ENCODE measurements around the gene MCHR2.
"Not testable (repeated sequence)": the region's sequence is repeated elsewhere in the genome, so short reads cannot be mapped to it uniquely, and the experiment has no call there.

Gene MCHR2, protein sequence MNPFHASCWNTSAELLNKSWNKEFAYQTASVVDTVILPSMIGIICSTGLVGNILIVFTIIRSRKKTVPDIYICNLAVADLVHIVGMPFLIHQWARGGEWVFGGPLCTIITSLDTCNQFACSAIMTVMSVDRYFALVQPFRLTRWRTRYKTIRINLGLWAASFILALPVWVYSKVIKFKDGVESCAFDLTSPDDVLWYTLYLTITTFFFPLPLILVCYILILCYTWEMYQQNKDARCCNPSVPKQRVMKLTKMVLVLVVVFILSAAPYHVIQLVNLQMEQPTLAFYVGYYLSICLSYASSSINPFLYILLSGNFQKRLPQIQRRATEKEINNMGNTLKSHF

DNA sequence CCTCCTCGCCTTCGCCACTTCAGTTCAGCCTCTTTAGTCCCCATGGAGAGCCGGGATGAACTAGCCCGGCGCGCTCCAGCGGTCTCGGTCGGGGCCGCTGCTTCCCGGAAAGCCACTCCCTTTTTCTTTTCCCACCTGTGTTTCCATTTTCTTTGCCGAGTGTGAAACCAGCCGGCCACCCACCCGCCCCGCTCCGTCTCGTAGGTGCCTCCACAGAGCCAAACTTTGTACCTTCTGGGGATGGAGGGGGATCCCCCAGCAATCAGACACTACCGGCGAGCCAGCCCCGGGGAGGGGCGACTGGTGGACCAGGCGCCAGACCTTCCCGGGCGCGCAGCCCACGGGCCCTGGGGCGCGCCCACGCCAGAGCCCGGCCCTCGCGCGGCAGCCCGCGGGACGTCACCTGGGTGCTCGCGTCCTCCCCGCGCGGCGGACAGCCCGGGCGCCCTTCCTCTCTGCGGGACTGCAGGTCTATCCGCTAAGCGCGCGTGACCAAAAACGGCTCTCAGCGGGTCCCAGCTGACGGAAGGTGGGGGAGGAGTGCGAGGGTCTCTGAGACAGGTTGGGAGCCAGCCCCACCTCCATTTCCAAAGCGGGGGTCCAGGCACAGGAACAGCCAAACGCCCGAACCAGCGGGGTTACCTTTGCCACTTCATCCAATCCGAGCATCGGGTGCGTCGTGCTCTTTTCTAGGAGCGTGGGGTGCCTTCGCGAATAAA lies at the start of gene MCHR2:
MCHR2 (minus strand) TSS at position 691 of the 719 bp plus-strand sequence. CDS start 38,076 bp downstream, outside the sequence.
- DNase-seq, result no peak

GRCh38 chr6:100038546-100038945 lies 44.5 kb upstream of the MCHR2 start:
- DNase-seq, result not testable (repeated sequence)

GRCh38 chr6:100035873-100036653 lies 42.0 kb upstream of the MCHR2 start:
- no peak for DNase-seq

DNA sequence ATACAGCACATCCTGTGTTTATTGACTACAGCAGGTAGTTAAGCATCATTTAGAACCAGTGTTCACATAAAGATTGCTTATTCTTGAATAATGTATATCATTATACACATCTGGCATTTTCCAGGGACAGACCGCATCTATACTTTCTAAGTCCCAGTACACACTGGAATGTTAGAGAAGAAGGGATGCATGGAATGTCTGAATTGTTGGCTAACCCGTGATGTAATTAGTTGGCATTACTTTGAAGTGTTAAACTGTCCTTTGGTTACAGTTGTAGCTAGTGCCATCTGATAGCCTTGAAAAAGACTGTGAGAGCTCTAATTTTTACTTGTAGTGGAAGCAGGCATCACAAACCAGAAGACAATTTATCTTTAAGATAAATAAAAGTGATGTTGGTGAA lies 29.8 kb upstream of the MCHR2 start:
- no peak for DNase-seq

DNA sequence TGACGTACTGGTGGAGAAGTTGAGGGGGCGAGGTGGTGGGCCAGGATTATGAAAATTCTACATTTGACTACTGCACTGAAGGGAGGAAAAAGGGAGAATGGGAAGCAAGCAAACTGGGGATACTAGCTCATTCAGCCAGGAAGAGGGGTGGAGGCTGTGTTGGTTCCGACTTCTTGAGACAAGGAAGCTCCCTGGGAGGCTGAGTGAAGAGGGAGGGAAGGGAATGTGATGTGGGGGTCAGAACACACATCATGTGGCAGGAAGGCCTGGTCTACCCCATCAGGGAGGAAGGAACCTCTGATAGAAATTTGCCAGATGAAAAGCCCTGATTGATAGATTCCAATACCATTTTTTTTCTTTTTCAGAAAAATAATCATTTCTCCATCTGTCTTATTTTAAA lies 28.8 kb upstream of the MCHR2 start:
- DNase-seq, result no peak

DNA sequence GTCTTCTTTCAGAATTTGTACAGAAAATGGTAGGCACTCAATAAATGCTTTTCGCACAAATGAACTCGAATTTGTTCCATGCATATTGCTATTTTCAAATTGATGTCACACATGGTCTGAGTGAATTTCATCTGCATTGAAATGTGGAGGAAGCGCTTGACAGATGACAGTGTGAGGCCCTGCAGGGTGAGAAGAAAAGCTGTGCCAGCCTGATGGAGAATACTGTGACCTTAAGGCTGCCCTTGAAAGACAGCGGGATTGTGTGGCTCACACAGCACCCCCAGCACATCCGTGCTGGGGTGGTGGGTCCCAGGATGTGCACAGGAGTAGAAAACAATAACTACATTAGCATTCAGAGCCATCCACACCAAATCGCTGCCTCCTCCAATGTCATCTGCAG lies 14.8 kb upstream of the MCHR2 start:
- DNase-seq, result no peak

- peak; percentile 82 for DNase-seq
Measured at GRCh38 chr6:100001915-100002388, 7.9 kb upstream of the MCHR2 start.

- no peak for DNase-seq
Measured at GRCh38 chr6:99997141-99997540, 3.1 kb upstream of the MCHR2 start.

GRCh38 chr6:99995916-99996315 lies 1.9 kb upstream of the MCHR2 start:
- no peak for DNase-seq

GRCh38 chr6:99993146-99993532 lies 884 bp downstream of the MCHR2 start:
- DNase-seq, result no peak

DNA sequence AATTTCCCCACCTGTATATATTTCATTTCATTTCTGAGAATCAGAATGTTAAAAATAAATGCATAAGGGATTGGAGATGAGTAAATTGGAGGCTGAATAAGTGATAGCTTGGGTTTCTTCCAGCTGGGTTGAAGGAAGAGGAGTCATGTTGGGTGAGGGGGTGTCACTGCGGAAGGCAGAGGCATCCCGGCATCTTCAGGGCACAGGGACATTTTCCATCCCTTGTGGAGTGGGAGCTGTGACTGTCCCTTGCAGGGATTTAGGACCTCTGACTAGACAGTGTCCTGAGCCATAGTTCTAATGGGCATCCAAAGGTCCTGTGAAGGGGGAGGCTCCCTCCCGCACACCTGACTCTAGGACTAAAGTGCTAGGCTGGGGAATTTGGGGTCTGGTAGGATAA lies 2.1 kb downstream of the MCHR2 start:
- DNase-seq, result no peak

DNA sequence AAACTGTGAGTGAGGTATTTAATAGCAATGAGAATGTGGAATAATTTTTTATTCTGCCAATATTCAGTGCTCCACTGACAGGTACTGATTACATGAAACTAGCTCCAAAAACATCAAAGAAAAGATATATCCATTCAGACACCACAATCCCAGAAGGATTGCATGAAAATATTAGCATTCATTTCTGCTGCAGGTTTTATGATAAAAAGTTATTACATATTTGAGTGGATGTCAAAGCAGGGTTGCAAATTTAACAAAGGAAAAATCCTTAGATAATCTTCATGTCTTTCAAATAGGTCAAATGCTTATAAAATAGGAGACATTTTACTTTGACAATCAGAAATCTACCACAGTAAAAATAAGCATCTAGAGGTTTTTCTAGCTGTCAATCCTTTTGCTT lies 13.3 kb downstream of the MCHR2 start:
- DNase-seq, result no peak

DNA sequence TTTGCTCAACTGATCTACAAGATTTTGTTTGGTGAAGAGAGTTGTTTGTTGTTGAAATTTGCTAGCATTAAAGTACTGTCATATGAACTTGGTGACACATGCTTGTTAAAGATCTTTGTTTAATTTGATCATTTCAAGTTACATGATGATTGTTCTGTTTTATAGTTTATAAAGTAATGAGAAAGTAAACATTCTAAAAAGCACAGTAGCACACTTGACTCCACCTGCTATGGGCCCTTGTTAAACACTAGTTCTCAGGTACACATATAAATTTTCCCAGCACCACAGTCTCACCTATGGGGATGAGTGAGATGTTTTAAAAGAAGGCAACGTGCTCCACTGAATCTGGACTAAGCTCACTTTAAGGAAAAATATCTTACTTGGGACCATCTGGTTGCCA lies 14.1 kb downstream of the MCHR2 start:
- peak; percentile 65 for DNase-seq

GRCh38 chr6:99967052-99967451 lies 27.0 kb downstream of the MCHR2 start:
- no peak for DNase-seq

DNA sequence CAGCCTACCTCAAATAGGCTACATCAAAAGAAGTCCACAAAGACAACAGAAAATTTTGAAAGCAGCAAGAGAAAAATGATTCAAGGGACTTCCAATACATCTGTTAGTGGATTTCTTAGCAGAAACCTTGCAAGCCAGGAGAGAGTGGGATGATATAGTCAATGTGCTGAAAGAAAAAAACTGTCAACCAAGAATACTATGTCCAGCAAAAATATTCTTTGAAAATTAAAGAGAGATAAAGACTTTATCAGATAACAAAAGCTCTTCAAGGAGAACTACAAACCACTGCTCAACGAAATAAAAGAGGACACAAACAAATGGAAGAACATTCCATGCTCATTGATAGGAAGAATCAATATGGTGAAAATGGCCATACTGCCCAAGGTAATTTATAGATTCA lies 34.0 kb downstream of the MCHR2 start:
- DNase-seq, result no peak

- DNase-seq, result no peak
Measured at GRCh38 chr6:99951016-99951805, 42.8 kb downstream of the MCHR2 start.

- no peak for DNase-seq
Measured at GRCh38 chr6:99946005-99946404, 48.0 kb downstream of the MCHR2 start.

- no peak for DNase-seq
Measured at GRCh38 chr6:99943846-99944245, 50.2 kb downstream of the MCHR2 start.

- DNase-seq, result no peak
Measured at GRCh38 chr6:99940582-99940981, 53.4 kb downstream of the MCHR2 start.

DNA sequence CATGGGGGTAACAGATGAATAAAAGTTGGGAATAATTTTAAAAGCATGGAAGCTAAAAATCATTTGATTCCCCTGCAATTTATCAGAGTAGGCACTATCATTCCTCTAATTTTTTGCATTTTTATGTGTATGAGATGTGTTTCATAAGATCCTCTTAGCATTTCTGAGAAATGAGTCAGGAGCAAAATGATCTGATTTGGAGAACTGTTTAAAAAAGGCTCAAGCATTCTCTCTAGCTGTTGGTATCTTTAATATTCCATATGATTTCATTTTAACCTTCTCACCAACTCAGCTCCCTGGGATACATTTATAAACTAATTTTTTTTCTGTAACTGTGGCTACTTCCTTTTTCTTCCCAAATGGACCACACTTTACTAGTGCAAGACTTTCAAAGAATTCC lies 60.9 kb downstream of the MCHR2 start:
- DNase-seq, result no peak

DNA sequence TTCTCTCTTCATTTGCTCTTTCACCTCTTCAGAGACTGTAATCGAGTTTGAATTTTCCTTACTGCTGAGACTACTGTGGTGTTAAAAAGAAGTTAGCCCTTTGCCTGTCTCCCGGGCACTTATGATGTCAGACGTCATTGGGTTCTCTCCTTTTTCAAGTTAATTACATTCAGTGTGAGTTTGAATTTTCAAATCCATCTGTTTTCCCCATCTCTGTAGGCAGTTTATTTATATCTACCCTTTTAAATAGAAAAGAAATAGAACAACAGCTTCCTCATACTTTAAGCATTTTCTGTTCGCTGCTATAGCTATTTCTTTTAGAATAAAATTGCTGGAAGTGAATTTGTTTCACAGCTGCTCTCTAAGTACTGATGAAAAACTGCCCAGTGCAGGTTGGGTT lies 81.4 kb downstream of the MCHR2 start:
- no peak for DNase-seq

GRCh38 chr6:99905209-99906106 lies 88.6 kb downstream of the MCHR2 start:
- peak; percentile 71 for DNase-seq
